Large intestine (tissue), 3 donors: ENCODE data around the gene C1QTNF8. TPM values are rescaled to one million over a fixed set of nuclear protein-coding genes. Genes with fewer than 3 reads are reported as not detected.

Experiments used
- DNase-seq, 2 donors: peaks; one replicate each; pipeline versions ENCODE4 v3.0.0 to v3.0.0-alpha.2; 2013
- H3K27ac ChIP-seq: one replicate; pipeline ENCODE4 v1.5.1; 2013; ENCODE audit warnings: low read length
- H3K27me3 ChIP-seq: 2 replicates; pipeline ENCODE4 v1.6.1; 2013; ENCODE audit warnings: low read length; ENCODE audit not compliant: control insufficient read depth, insufficient read depth
- H3K36me3 ChIP-seq: 2 replicates; pipeline ENCODE4 v1.6.1; 2013; ENCODE audit warnings: low read length; ENCODE audit not compliant: control insufficient read depth, insufficient read depth
- H3K4me1 ChIP-seq: one replicate; pipeline ENCODE4 v1.6.1; 2013; ENCODE audit warnings: low read length; ENCODE audit not compliant: control insufficient read depth, insufficient read depth
- H3K4me3 ChIP-seq: one replicate; pipeline ENCODE4 v1.5.1; 2013; ENCODE audit warnings: low read length
- H3K9me3 ChIP-seq: one replicate; pipeline ENCODE4 v1.6.1; 2013; ENCODE audit warnings: mild to moderate bottlenecking, low read depth, low read length, moderate library complexity; ENCODE audit not compliant: control insufficient read depth
- WGBS: methylation state at CpG from one replicate; pipeline ENCODE4 v1.1.5; 2013; ENCODE audit warnings: low lambda C conversion rate; ENCODE audit not compliant: insufficient coverage; 5-methylcytosine and 5-hydroxymethylcytosine counted together
- polyA plus RNA-seq: library from polyadenylated mRNA; unstranded; fragments of 120-200 nt; gene quantifications from one replicate; pipeline ENCODE4 v1.2.1, GENCODE V29; 2013

Gene C1QTNF8
- polyA plus RNA-seq, 1 donor: 0.03 TPM

GRCh38 chr16:1135459-1135825 is 39.4 kb upstream of the C1QTNF8 start:
- H3K4me1 ChIP-seq: peaks cover 6% of the 10 kb centered on the region
- H3K9me3 ChIP-seq: no peaks in the 10 kb centered on the region
- no peak overlapping the region for H3K4me3 ChIP-seq
- no peak overlapping the region for H3K27ac ChIP-seq
- no peak for DNase-seq
- H3K27me3 ChIP-seq: peaks cover 5% of the 10 kb centered on the region
- H3K36me3 ChIP-seq: no peaks in the 10 kb centered on the region
- no CpG with 5 or more reads among the region's 3 CpGs for WGBS

- Histone ChIP-seq H3K9me3 (peaks cover under 1% of the 10 kb centered on the region), H3K27ac (no peak overlapping the region), H3K4me3 (no peak overlapping the region), H3K27me3 (peaks cover 5% of the 10 kb centered on the region), H3K36me3 (no peaks in the 10 kb centered on the region), H3K4me1 (peaks cover 6% of the 10 kb centered on the region)
- no CpG with 5 or more reads among the region's 30 CpGs for WGBS
- DNase-seq: peak in 1 of 2 donors; percentile 27
These were observed 38.9 kb upstream of the C1QTNF8 start for GRCh38 chr16:1134776-1135458.

DNA sequence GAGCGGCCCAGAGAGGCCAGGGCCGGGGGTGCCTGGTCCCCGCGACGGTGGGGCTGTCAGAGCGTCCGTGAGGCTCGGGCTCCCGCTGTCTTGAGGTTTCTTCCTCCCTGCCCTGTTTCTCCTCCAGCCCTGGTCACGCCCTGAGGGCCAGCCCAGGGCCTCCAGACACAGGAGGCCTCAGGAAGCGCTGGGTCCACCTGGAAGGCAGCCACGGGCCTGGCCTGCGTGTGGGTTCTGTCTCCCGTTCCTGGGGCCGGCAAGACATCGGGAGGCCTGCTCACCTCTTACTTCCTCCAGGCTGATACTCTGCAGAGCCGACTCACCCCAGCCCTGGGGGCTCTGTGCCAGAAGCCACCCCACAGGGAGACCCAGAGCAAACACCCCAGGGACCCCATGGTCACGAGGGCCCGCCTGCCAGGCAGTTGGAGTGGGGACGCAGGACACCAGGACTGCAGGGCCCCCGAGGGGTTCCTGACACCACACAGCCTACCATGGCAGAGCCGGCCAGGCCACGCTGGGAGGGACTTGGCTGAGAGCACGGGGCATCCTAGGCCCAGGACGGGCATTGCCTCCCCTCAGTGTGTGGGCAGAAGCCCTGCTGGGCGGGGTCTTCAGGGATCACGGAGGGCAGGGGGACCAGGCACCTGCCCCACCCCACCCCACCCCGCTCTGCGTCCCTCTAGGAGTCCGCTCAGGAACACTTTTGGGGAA is 37.9 kb upstream of the C1QTNF8 start:
- no peak for DNase-seq
- Histone ChIP-seq H3K4me1 (peaks cover 6% of the 10 kb centered on the region), H3K9me3 (peaks cover 6% of the 10 kb centered on the region), H3K4me3 (no peak overlapping the region), H3K27ac (no peak overlapping the region), H3K36me3 (no peaks in the 10 kb centered on the region), H3K27me3 (peaks cover 5% of the 10 kb centered on the region)
- no CpG with 5 or more reads among the region's 30 CpGs for WGBS

DNA sequence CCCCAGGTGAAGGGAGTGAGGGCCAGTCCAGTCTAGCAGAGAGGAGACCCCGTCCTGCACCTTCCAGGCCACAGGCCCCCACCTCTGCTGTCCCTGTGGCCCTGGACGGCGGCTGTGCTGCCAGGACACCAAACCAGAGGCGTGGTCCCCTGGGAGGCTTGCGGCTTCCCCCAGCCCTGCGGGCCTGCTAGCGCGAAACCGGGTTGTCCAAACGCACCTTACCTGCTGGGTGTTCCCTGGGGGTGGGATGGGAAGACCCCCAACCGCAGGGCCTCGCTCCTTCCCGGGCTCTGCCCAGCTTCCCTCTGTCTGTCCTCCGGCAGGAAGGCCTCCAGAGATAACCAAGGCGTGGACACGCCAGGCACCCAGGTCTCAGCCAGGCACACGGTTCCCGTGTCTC is 37.2 kb upstream of the C1QTNF8 start:
- no peak overlapping the region for H3K4me3 ChIP-seq
- H3K27me3 ChIP-seq: peaks cover 5% of the 10 kb centered on the region
- no peak for DNase-seq

DNA sequence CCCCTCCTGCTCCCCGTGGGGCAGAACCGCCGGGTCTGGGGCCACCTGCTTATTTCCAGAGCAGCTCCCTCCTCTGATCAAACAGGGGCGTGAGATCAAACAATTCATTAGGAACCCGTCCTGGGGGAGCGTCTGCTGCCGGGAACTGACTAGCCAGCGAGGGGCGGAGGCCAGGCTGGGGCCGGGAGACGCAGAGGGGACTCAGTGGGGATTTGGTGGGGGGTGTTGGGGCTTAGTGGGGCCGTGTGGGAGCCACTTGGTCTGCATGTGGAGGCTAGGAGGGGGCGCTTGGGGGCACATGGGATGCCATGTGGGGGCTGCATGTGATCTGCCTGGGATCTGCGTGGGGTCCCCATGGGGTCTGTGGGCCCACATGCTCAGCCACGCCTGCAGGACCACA is 36.4 kb upstream of the C1QTNF8 start:
- peaks cover 6% of the 10 kb centered on the region for H3K9me3 ChIP-seq
- H3K4me3 ChIP-seq: no peak overlapping the region
- peaks cover 5% of the 10 kb centered on the region for H3K27me3 ChIP-seq
- H3K27ac ChIP-seq: no peak overlapping the region
- H3K4me1 ChIP-seq: peaks cover 6% of the 10 kb centered on the region
- H3K36me3 ChIP-seq: no peaks in the 10 kb centered on the region
- DNase-seq: no peak
- WGBS: no CpG with 5 or more reads among the region's 15 CpGs

More for the DNA sequence above, 37.2 kb upstream of the C1QTNF8 start:
- Histone ChIP-seq H3K36me3 (no peaks in the 10 kb centered on the region), H3K9me3 (peaks cover 6% of the 10 kb centered on the region), H3K4me1 (peaks cover 6% of the 10 kb centered on the region), H3K27ac (no peak overlapping the region)
- WGBS: no CpG with 5 or more reads among the region's 18 CpGs

- Histone ChIP-seq H3K27ac (no peak overlapping the region), H3K27me3 (peaks cover 10% of the 10 kb centered on the region), H3K4me3 (no peak overlapping the region), H3K36me3 (no peaks in the 10 kb centered on the region), H3K4me1 (peaks cover 6% of the 10 kb centered on the region), H3K9me3 (peaks cover 6% of the 10 kb centered on the region)
- no peak for DNase-seq
- no CpG with 5 or more reads among the region's 35 CpGs for WGBS
These were observed 35.4 kb upstream of the C1QTNF8 start for GRCh38 chr16:1131378-1131994.

DNA sequence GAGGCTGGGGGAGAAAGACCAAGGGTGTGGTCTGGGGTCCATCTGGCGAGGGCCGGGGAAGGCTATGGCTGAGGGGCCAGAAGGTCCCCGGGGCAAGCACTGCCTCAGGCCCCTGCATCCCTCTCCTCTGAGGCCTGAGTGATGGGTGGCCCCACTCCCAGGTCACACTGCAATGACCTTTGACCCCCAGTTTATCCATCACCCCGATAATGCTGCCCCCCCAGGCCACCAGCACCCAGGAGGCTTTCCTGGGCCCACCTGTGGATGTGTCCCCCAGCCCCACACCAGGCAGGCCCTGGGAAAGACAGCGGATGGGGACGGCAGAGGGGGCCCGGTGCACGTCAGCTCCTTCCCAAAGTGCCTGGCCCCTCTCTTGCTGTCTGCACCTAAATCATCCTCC is 34.3 kb upstream of the C1QTNF8 start:
- peaks cover 7% of the 10 kb centered on the region for H3K27me3 ChIP-seq
- H3K4me3 ChIP-seq: no peak overlapping the region
- no peak for DNase-seq
- H3K9me3 ChIP-seq: peaks cover 6% of the 10 kb centered on the region
- no CpG with 5 or more reads among the region's 8 CpGs for WGBS
- H3K27ac ChIP-seq: no peak overlapping the region
- peaks cover 7% of the 10 kb centered on the region for H3K4me1 ChIP-seq
- no peaks in the 10 kb centered on the region for H3K36me3 ChIP-seq

GRCh38 chr16:1129106-1129960 is 33.3 kb upstream of the C1QTNF8 start:
- peaks cover 5% of the 10 kb centered on the region for H3K27me3 ChIP-seq
- no peak for DNase-seq
- peaks cover 10% of the 10 kb centered on the region for H3K4me1 ChIP-seq
- H3K36me3 ChIP-seq: no peaks in the 10 kb centered on the region
- peaks cover 6% of the 10 kb centered on the region for H3K9me3 ChIP-seq
- H3K4me3 ChIP-seq: no peak overlapping the region
- no CpG with 5 or more reads among the region's 48 CpGs for WGBS
- H3K27ac ChIP-seq: no peak overlapping the region

- WGBS: no CpG with 5 or more reads among the region's 31 CpGs
- Histone ChIP-seq H3K9me3 (peaks cover 6% of the 10 kb centered on the region), H3K4me1 (peaks cover 10% of the 10 kb centered on the region), H3K36me3 (no peaks in the 10 kb centered on the region), H3K4me3 (no peak overlapping the region), H3K27ac (no peak overlapping the region), H3K27me3 (peaks cover 5% of the 10 kb centered on the region)
- DNase-seq: no peak
These were observed 32.1 kb upstream of the C1QTNF8 start for GRCh38 chr16:1127971-1128715.
